CD4-positive, alpha-beta T cell (primary cell): Measurements from ENCODE around the gene HOXA11. TPM values are rescaled to one million over a fixed set of nuclear protein-coding genes. Genes with fewer than 3 reads are reported as not detected.

Source experiments
- ATAC-seq: fragments of 200-7000 bp; cut with Tn5 transposase; one replicate; pipeline ENCODE4 v1.10.0; 2022; ENCODE audit warnings: mild to moderate bottlenecking; ENCODE audit not compliant: poor library complexity
- CTCF ChIA-PET: fragments of 350-600 bp; sonication (Branson Sonifier 250); formaldehyde crosslinking; loops from one replicate; lab custom pipeline; 2021; ENCODE audit warnings: antibody characterized with exemption, inconsistent platforms; lab: Charles Lee
- POLR2A ChIA-PET: fragments of 350-600 bp; sonication (Branson Sonifier 250); formaldehyde crosslinking; loops from one replicate; lab custom pipeline; 2021; ENCODE audit warnings: antibody characterized with exemption, inconsistent platforms; lab: Charles Lee
- DNase-seq, 14 experiments: peaks; one replicate each; pipeline ENCODE4 v3.0.0-alpha.2; 2013 to 2020; ENCODE audit warnings: mixed read lengths in 2 of 14
- H3K27ac ChIP-seq, 2 donors: one replicate each; pipeline versions ENCODE4 v1.5.1 to v1.7.0; 2013; ENCODE audit warnings: low read length in 2 of 2, low read depth in 1 of 2, mild to moderate bottlenecking in 1 of 2
- H3K27me3 ChIP-seq, 2 experiments: 1 replicate in 1 of 2; 2 replicates in 1 of 2; pipeline versions ENCODE4 v1.6.1 to v1.7.0; 2013; ENCODE audit warnings: low read length in 2 of 2, control low read depth in 1 of 2, mild to moderate bottlenecking in 1 of 2, moderate library complexity in 1 of 2; ENCODE audit not compliant: insufficient read depth in 2 of 2, control insufficient read depth in 1 of 2
- H3K36me3 ChIP-seq: one replicate; pipeline ENCODE4 v1.6.1; 2013; ENCODE audit warnings: low read length, control low read depth; ENCODE audit not compliant: insufficient read depth
- H3K4me1 ChIP-seq: one replicate; pipeline ENCODE4 v1.6.1; 2013; ENCODE audit warnings: low read length, control low read depth; ENCODE audit not compliant: insufficient read depth
- H3K4me3 ChIP-seq: one replicate; pipeline ENCODE4 v1.5.1; 2013; ENCODE audit warnings: mild to moderate bottlenecking, low read length, moderate library complexity
- H3K9me3 ChIP-seq, 2 experiments: 1 replicate in 1 of 2; 2 replicates in 1 of 2; pipeline versions ENCODE4 v1.6.1 to v1.7.0; 2013; ENCODE audit warnings: low read length in 2 of 2, mild to moderate bottlenecking in 2 of 2, control low read depth in 1 of 2, moderate library complexity in 1 of 2; ENCODE audit not compliant: control insufficient read depth in 1 of 2, insufficient read depth in 1 of 2
- H3K27ac Mint-ChIP-seq: one replicate; pipeline ENCODE4 v1.8.0; 2020; ENCODE audit warnings: mixed read lengths
- H3K27me3 Mint-ChIP-seq: one replicate; pipeline ENCODE4 v1.8.0; 2021; ENCODE audit warnings: mixed read lengths
- H3K36me3 Mint-ChIP-seq: one replicate; pipeline ENCODE4 v1.8.0; 2021; ENCODE audit warnings: low read depth, mixed read lengths
- H3K4me1 Mint-ChIP-seq: one replicate; pipeline ENCODE4 v1.8.0; 2021; ENCODE audit warnings: low read depth, mixed read lengths
- H3K4me3 Mint-ChIP-seq: one replicate; pipeline ENCODE4 v1.8.0; 2020; ENCODE audit warnings: mild to moderate bottlenecking, mixed read lengths
- H3K9me3 Mint-ChIP-seq: one replicate; pipeline ENCODE4 v1.8.0; 2020; ENCODE audit warnings: mixed read lengths
- CTCF ChIP-seq: fragments of 200-600 bp; IDR thresholded peaks from one replicate; pipeline ENCODE4 v1.8.0; 2022; ENCODE audit warnings: antibody characterized with exemption, mild to moderate bottlenecking
- intact Hi-C, 2 experiments: fragments of 100-400 bp; cut with DNase I in 1 of 2; cut with micrococcal nuclease in 1 of 2; formaldehyde crosslinking; loops; one replicate each; pipeline versions ENCODE4 v1.15.1 to v1.9.0; 2023 to 2025; cut with DNase I, micrococcal nuclease
- total RNA-seq, 174 experiments: library from RNA in 2 of 174; stranded (reverse) in 2 of 174; gene quantifications; one replicate each; pipeline ENCODE4 v1.2.3 and lab custom pipeline; 2021 to 2026

Gene HOXA11
- total RNA-seq, 2 experiments from 2014 or later, result not detected

GRCh38 chr7:27223941-27224575, 39.0 kb upstream of the HOXA11 start:
- intact Hi-C loops, result no loop called here
- H3K36me3 Mint-ChIP-seq, result no peaks in the 10 kb centered on the region
- peaks cover 7% of the 10 kb centered on the region for H3K4me1 ChIP-seq
- no peak overlapping the region for H3K4me3 ChIP-seq
- no peak overlapping the region for H3K4me3 Mint-ChIP-seq
- POLR2A ChIA-PET, result no interaction called here
- H3K27ac Mint-ChIP-seq, result no peak overlapping the region
- H3K27ac ChIP-seq, result no peak overlapping the region
- peaks cover 88% of the 10 kb centered on the region for H3K27me3 Mint-ChIP-seq
- no peak for ATAC-seq
- no peaks in the 10 kb centered on the region for H3K36me3 ChIP-seq
- no peak for DNase-seq
- no peaks in the 10 kb centered on the region for H3K9me3 Mint-ChIP-seq
- H3K4me1 Mint-ChIP-seq, result peaks cover 13% of the 10 kb centered on the region
- CTCF ChIA-PET, result no interaction called here
- TF ChIP-seq CTCF, result no peak
- H3K9me3 ChIP-seq, result peaks cover 0 to 8% of the 10 kb centered on the region in 2 experiments
- peaks cover 49 to 84% of the 10 kb centered on the region in 2 experiments for H3K27me3 ChIP-seq

- Mint-ChIP-seq H3K4me3 (no peak overlapping the region), H3K4me1 (peaks cover 13% of the 10 kb centered on the region), H3K27me3 (peaks cover 83% of the 10 kb centered on the region), H3K27ac (no peak overlapping the region), H3K9me3 (no peaks in the 10 kb centered on the region), H3K36me3 (no peaks in the 10 kb centered on the region)
- Histone ChIP-seq H3K36me3 (no peaks in the 10 kb centered on the region), H3K9me3 (peaks cover 0 to 8% of the 10 kb centered on the region in 2 experiments), H3K4me1 (peaks cover 7% of the 10 kb centered on the region), H3K4me3 (no peak overlapping the region), H3K27ac (no peak overlapping the region), H3K27me3 (peaks cover 53 to 87% of the 10 kb centered on the region in 2 experiments)
- POLR2A ChIA-PET, result no interaction called here
- TF ChIP-seq CTCF, result no peak
- no peak for ATAC-seq
- DNase-seq, result no peak
- CTCF ChIA-PET, result no interaction called here
- intact Hi-C loops, result no loop called here
Observed at GRCh38 chr7:27221201-27221797, 36.3 kb upstream of the HOXA11 start.

GRCh38 chr7:27220440-27220955, 35.5 kb upstream of the HOXA11 start:
- POLR2A ChIA-PET, result no interaction called here
- no peak overlapping the region for H3K4me3 Mint-ChIP-seq

More at GRCh38 chr7:27220440-27220955, 35.5 kb upstream of the HOXA11 start:
- H3K27me3 Mint-ChIP-seq, result peaks cover 88% of the 10 kb centered on the region
- no peak for ATAC-seq
- Histone ChIP-seq H3K36me3 (no peaks in the 10 kb centered on the region), H3K9me3 (peaks cover 0 to 4% of the 10 kb centered on the region in 2 experiments), H3K4me3 (no peak overlapping the region), H3K27me3 (peaks cover 52 to 87% of the 10 kb centered on the region in 2 experiments), H3K4me1 (peaks cover 7% of the 10 kb centered on the region), H3K27ac (no peak overlapping the region)
- no peak for DNase-seq
- intact Hi-C loops, result no loop called here
- no peak for TF ChIP-seq CTCF
- H3K9me3 Mint-ChIP-seq, result no peaks in the 10 kb centered on the region
- CTCF ChIA-PET, result no interaction called here
- no peak overlapping the region for H3K27ac Mint-ChIP-seq
- H3K36me3 Mint-ChIP-seq, result no peaks in the 10 kb centered on the region
- peaks cover 13% of the 10 kb centered on the region for H3K4me1 Mint-ChIP-seq
